ENCODE measurements around the gene KRT76.

DNA sequence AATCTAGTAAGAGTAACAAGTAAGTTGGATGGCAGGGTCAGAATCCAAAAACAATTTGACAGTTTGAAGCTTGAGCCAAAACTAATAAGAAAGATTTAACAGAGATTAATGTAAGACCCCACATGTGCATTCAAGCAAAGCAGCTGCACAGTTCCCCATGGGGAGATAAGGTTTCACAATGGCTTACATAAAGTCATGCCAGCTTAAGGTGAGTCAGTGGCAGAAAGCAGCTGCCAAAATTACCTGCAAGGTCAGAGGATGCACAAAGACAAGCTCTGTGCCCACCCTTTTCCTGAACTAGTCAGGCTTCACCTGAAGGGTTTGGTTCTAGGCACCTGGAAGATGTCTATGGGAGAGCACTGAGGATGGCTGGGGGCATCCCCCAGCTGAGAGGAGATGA, 37.2 kb downstream of the KRT76 start:
- TF ChIP-seq, protein P1, sequence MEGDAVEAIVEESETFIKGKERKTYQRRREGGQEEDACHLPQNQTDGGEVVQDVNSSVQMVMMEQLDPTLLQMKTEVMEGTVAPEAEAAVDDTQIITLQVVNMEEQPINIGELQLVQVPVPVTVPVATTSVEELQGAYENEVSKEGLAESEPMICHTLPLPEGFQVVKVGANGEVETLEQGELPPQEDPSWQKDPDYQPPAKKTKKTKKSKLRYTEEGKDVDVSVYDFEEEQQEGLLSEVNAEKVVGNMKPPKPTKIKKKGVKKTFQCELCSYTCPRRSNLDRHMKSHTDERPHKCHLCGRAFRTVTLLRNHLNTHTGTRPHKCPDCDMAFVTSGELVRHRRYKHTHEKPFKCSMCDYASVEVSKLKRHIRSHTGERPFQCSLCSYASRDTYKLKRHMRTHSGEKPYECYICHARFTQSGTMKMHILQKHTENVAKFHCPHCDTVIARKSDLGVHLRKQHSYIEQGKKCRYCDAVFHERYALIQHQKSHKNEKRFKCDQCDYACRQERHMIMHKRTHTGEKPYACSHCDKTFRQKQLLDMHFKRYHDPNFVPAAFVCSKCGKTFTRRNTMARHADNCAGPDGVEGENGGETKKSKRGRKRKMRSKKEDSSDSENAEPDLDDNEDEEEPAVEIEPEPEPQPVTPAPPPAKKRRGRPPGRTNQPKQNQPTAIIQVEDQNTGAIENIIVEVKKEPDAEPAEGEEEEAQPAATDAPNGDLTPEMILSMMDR (IDR thresholded peaks at IDR 0.05) = no peak
- no peak for TF ChIP-seq GABPA (IDR thresholded peaks at IDR 0.05; ENCODE audit: low read depth)

Data from SK-N-SH (cell line).